Smooth muscle cell (in vitro differentiated cells): Measurements from ENCODE around the gene KBTBD3. TPM values are rescaled to one million over a fixed set of nuclear protein-coding genes. Genes with fewer than 3 reads are reported as not detected.
"Not testable (repeated sequence)": the region's sequence is repeated elsewhere in the genome, so short reads cannot be mapped to it uniquely, and the experiment has no call there.

Source experiments
- DNase-seq: peaks from one replicate; lab custom pipeline; 2025; ENCODE audit not compliant: unreplicated experiment; lab: John Stamatoyannopoulos, UW
- H2AFZ ChIP-seq: fragments of 200-600 bp; sonication (generic); 2 replicates; pipeline ENCODE4 v1.6.0; 2016; ENCODE audit warnings: antibody characterized with exemption, low read depth, mild to moderate bottlenecking
- H3F3A ChIP-seq: fragments of 200-600 bp; sonication (generic); 2 replicates; pipeline ENCODE4 v1.6.0; 2017; ENCODE audit warnings: antibody characterized with exemption, low read depth
- H3K27ac ChIP-seq: fragments of 200-600 bp; sonication (generic); 2 replicates; pipeline ENCODE4 v1.5.1; 2016; ENCODE audit warnings: low read depth, mild to moderate bottlenecking
- H3K27me3 ChIP-seq: fragments of 200-600 bp; sonication (generic); 2 replicates; pipeline ENCODE4 v1.6.1; 2016; ENCODE audit warnings: low read depth, mild to moderate bottlenecking
- H3K36me3 ChIP-seq: fragments of 200-600 bp; sonication (generic); 2 replicates; pipeline ENCODE4 v1.5.1; 2016; ENCODE audit warnings: low read depth
- H3K4me1 ChIP-seq: fragments of 200-600 bp; sonication (generic); 2 replicates; pipeline ENCODE4 v1.5.1; 2016; ENCODE audit warnings: low read depth
- H3K4me2 ChIP-seq: fragments of 200-600 bp; sonication (generic); 2 replicates; pipeline ENCODE4 v1.6.0; 2016; ENCODE audit warnings: mild to moderate bottlenecking
- H3K4me3 ChIP-seq: fragments of 200-600 bp; sonication (generic); 2 replicates; pipeline ENCODE4 v1.5.1; 2016; ENCODE audit warnings: mild to moderate bottlenecking
- H3K79me2 ChIP-seq: fragments of 200-600 bp; sonication (generic); 2 replicates; pipeline ENCODE4 v1.6.0; 2016; ENCODE audit warnings: low read depth, mild to moderate bottlenecking
- H3K9ac ChIP-seq: fragments of 200-600 bp; sonication (generic); 2 replicates; pipeline ENCODE4 v1.6.0; 2016; ENCODE audit warnings: low read depth
- H3K9me3 ChIP-seq: fragments of 200-600 bp; sonication (generic); replicated peaks from 2 replicates; pipeline ENCODE4 v1.5.1; 2016; ENCODE audit warnings: low read depth
- H4K20me1 ChIP-seq: fragments of 200-600 bp; sonication (generic); 2 replicates; pipeline ENCODE4 v1.6.0; 2016; ENCODE audit warnings: low read depth
- CTCF ChIP-seq: fragments of 200-600 bp; sonication (generic); IDR thresholded peaks from 2 replicates; pipeline ENCODE4 v1.5.1; 2017; ENCODE audit warnings: borderline replicate concordance, mild to moderate bottlenecking, antibody characterized with exemption; ENCODE audit not compliant: insufficient read depth, poor library complexity, severe bottlenecking
- WGBS: methylation state at CpG from one replicate; pipeline ENCODE4 v1.1.7; 2016; ENCODE audit warnings: low lambda C conversion rate; 5-methylcytosine and 5-hydroxymethylcytosine counted together
- polyA plus RNA-seq: library from polyadenylated mRNA; unstranded; fragments of >200 nt; fragmentation: Nextera tagmentation; extraction: Ambion mirVana; gene quantifications from 2 replicates; pipeline ENCODE4 v1.2.1, GENCODE V29; 2016
- total RNA-seq: library from RNA; depleted of rRNA; stranded (reverse); fragments of >200 nt; gene quantifications from 2 replicates; pipeline ENCODE4 v1.2.3, GENCODE V29; 2014

Gene KBTBD3
- total and polyA plus RNA-seq, 2 experiments from 2014 or later, result 2.2 to 6.3 TPM

GRCh38 chr11:106011481-106011880 lies 65.7 kb downstream of the KBTBD3 start:
- Histone ChIP-seq H3K36me3 (peaks cover 21% of the 10 kb centered on the region), H2AFZ (no peak overlapping the region), H3K9me3 (no peaks in the 10 kb centered on the region), H4K20me1 (peaks cover 38% of the 10 kb centered on the region), H3K79me2 (peaks cover 46% of the 10 kb centered on the region), H3F3A (peaks cover 4% of the 10 kb centered on the region), H3K4me3 (no peak overlapping the region), H3K27me3 (no peaks in the 10 kb centered on the region), H3K27ac (no peak overlapping the region), H3K9ac (no peak overlapping the region), H3K4me2 (no peak overlapping the region), H3K4me1 (peaks cover 7% of the 10 kb centered on the region)
- no peak for TF ChIP-seq CTCF
- no peak for DNase-seq
- WGBS, result 97% methylated on average over 2 of the region's 2 CpGs

- DNase-seq, H3K27me3 ChIP-seq, H3K9me3 ChIP-seq, H3K79me2 ChIP-seq, H3K4me1 ChIP-seq, H3K4me2 ChIP-seq, H2AFZ ChIP-seq, H3K9ac ChIP-seq, H3K27ac ChIP-seq, H3F3A ChIP-seq, H3K4me3 ChIP-seq: not testable (repeated sequence)
- 96% methylated on average over 4 of the region's 4 CpGs for WGBS
- peaks cover 11% of the 10 kb centered on the region for H3K36me3 ChIP-seq
- H4K20me1 ChIP-seq, result peaks cover 10% of the 10 kb centered on the region
These were observed 74.1 kb downstream of the KBTBD3 start for GRCh38 chr11:106003094-106003493.

- no peak overlapping the region for H3K9ac ChIP-seq
- H3K9me3 ChIP-seq, result no peaks in the 10 kb centered on the region
- no peaks in the 10 kb centered on the region for H3K4me1 ChIP-seq
- no peak overlapping the region for H2AFZ ChIP-seq
- H3K27me3 ChIP-seq, result no peaks in the 10 kb centered on the region
- 91% methylated on average over 4 of the region's 4 CpGs for WGBS
- H3K79me2 ChIP-seq, result no peaks in the 10 kb centered on the region
- no peak overlapping the region for H3K4me2 ChIP-seq
- H3K4me3 ChIP-seq, result no peak overlapping the region
- TF ChIP-seq CTCF, result no peak
- H4K20me1 ChIP-seq, result peaks cover 10% of the 10 kb centered on the region
- peaks cover 9% of the 10 kb centered on the region for H3K36me3 ChIP-seq
- DNase-seq, result no peak
- H3F3A ChIP-seq, result no peaks in the 10 kb centered on the region
- no peak overlapping the region for H3K27ac ChIP-seq
These were observed 75.7 kb downstream of the KBTBD3 start for GRCh38 chr11:106001304-106002012.

Other genes starting within 250 kb of the KBTBD3 start
- gene MSANTD4, start 55.1 kb downstream of the KBTBD3 start, total RNA-seq, result 18.3 and 28.3 TPM in 2 replicates
- 5.9 and 8.6 TPM in 2 replicates for gene MSANTD4, start 55.1 kb downstream of the KBTBD3 start, polyA plus RNA-seq
- gene AASDHPPT, start 315 bp upstream of the KBTBD3 start, total RNA-seq, result 75.3 and 78.7 TPM in 2 replicates
- 28.5 and 35.6 TPM in 2 replicates for gene AASDHPPT, start 315 bp upstream of the KBTBD3 start, polyA plus RNA-seq